22Rv1 (cell line): ENCODE data around the gene EFNA3.

Experiments used
- ZFX ChIP-seq: fragments of 450-650 bp; IDR thresholded peaks from 2 replicates; pipeline ENCODE4 v1.6.1; 2017; ENCODE audit warnings: antibody characterized with exemption, borderline replicate concordance
- TF ChIP-seq, protein P1 (sequence below): fragments of 450-650 bp; IDR thresholded peaks from 2 replicates; pipeline ENCODE4 v1.5.1; 2017; ENCODE audit warnings: mild to moderate bottlenecking

GRCh38 chr1:155091071-155092051 lies 12.7 kb downstream of the EFNA3 start:
- TF ChIP-seq, protein P1, sequence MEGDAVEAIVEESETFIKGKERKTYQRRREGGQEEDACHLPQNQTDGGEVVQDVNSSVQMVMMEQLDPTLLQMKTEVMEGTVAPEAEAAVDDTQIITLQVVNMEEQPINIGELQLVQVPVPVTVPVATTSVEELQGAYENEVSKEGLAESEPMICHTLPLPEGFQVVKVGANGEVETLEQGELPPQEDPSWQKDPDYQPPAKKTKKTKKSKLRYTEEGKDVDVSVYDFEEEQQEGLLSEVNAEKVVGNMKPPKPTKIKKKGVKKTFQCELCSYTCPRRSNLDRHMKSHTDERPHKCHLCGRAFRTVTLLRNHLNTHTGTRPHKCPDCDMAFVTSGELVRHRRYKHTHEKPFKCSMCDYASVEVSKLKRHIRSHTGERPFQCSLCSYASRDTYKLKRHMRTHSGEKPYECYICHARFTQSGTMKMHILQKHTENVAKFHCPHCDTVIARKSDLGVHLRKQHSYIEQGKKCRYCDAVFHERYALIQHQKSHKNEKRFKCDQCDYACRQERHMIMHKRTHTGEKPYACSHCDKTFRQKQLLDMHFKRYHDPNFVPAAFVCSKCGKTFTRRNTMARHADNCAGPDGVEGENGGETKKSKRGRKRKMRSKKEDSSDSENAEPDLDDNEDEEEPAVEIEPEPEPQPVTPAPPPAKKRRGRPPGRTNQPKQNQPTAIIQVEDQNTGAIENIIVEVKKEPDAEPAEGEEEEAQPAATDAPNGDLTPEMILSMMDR: peak; percentile 100
- TF ChIP-seq ZFX: no peak
